Caco-2 (cell line): ENCODE results near the gene UBE2N. TPM values are rescaled to one million over a fixed set of nuclear protein-coding genes. Genes with fewer than 3 reads are reported as not detected.

ENCODE experiments used
- BruUV-seq: library from RNA; stranded (reverse); fragments of 400-500 nt; replicated peaks from 2 replicates; lab custom pipeline; 2021; lab: Mats Ljungman, UMichigan
- CTCF ChIA-PET: fragments of 300-600 bp; sonication (Branson Sonifier 250); formaldehyde crosslinking; loops from one replicate; lab custom pipeline; 2022; ENCODE audit warnings: antibody characterized with exemption; lab: Charles Lee
- POLR2A ChIA-PET: fragments of 300-600 bp; sonication (Branson Sonifier 250); formaldehyde crosslinking; loops from one replicate; lab custom pipeline; 2022; ENCODE audit warnings: antibody characterized with exemption; lab: Charles Lee
- DNase-seq, 2 experiments: peaks; one replicate each; pipeline versions ENCODE4 v3.0.0 to v3.0.0-alpha.2; 2020 to 2022
- H3K27me3 ChIP-seq: replicated peaks from 2 replicates; pipeline ENCODE4 v1.6.0; 2011; ENCODE audit warnings: low read length; ENCODE audit not compliant: control insufficient read depth, insufficient read depth
- H3K36me3 ChIP-seq: 2 replicates; pipeline ENCODE4 v1.5.1; 2011; ENCODE audit warnings: low read length; ENCODE audit not compliant: control insufficient read depth, insufficient read depth
- H3K4me1 ChIP-seq: fragments of 250-450 bp; sonication (Bioruptor Pico); 2 replicates; pipeline ENCODE4 v1.5.1; 2020; ENCODE audit warnings: mild to moderate bottlenecking
- H3K4me3 ChIP-seq: 2 replicates; pipeline ENCODE4 v1.5.1; 2011; ENCODE audit warnings: low read depth, mild to moderate bottlenecking, control low read depth, low read length
- H3K9me3 ChIP-seq: fragments of 250-450 bp; sonication (Bioruptor Pico); 2 replicates; pipeline ENCODE4 v1.5.1; 2020; ENCODE audit warnings: mild to moderate bottlenecking, moderate library complexity
- H3K27ac Mint-ChIP-seq: one replicate; pipeline ENCODE4 v1.8.0; 2022; ENCODE audit warnings: mixed read lengths; ENCODE audit not compliant: unreplicated experiment
- H3K27me3 Mint-ChIP-seq: one replicate; pipeline ENCODE4 v1.8.0; 2022; ENCODE audit warnings: mixed read lengths; ENCODE audit not compliant: insufficient read depth, unreplicated experiment
- H3K36me3 Mint-ChIP-seq: one replicate; pipeline ENCODE4 v1.8.0; 2022; ENCODE audit warnings: mild to moderate bottlenecking, mixed read lengths; ENCODE audit not compliant: insufficient read depth, unreplicated experiment
- H3K4me1 Mint-ChIP-seq: one replicate; pipeline ENCODE4 v1.8.0; 2022; ENCODE audit warnings: low read depth, mixed read lengths; ENCODE audit not compliant: unreplicated experiment
- H3K4me3 Mint-ChIP-seq: one replicate; pipeline ENCODE4 v1.8.0; 2022; ENCODE audit warnings: mild to moderate bottlenecking, moderate library complexity, mixed read lengths; ENCODE audit not compliant: unreplicated experiment
- H3K9me3 Mint-ChIP-seq: one replicate; pipeline ENCODE4 v1.8.0; 2022; ENCODE audit warnings: mixed read lengths; ENCODE audit not compliant: unreplicated experiment
- intact Hi-C: fragments of 100-400 bp; cut with micrococcal nuclease; formaldehyde crosslinking; loops from one replicate; pipeline ENCODE4 v1.10.0; 2022; ENCODE audit not compliant: unreplicated experiment
- total RNA-seq: library from RNA; stranded (reverse); gene quantifications from 2 replicates; pipeline ENCODE4 v1.2.3, GENCODE V29; 2022
- TF ChIP-seq, protein P1 (sequence below), 2 experiments: fragments of 200-600 bp in 1 of 2; IDR thresholded peaks; 1 replicate in 1 of 2; 2 replicates in 1 of 2; pipeline versions ENCODE4 v1.5.1 to v1.8.0; 2011 to 2022; ENCODE audit warnings: antibody characterized with exemption in 1 of 2, control low read depth in 1 of 2, inconsistent platforms in 1 of 2, low read depth in 1 of 2, low read length in 1 of 2, mild to moderate bottlenecking in 1 of 2, moderate library complexity in 1 of 2; ENCODE audit not compliant: insufficient read depth in 1 of 2, severe bottlenecking in 1 of 2, unreplicated experiment in 1 of 2

UBE2N gene
- total RNA-seq, 1 experiment from 2014 or later, result 153 TPM

DNA sequence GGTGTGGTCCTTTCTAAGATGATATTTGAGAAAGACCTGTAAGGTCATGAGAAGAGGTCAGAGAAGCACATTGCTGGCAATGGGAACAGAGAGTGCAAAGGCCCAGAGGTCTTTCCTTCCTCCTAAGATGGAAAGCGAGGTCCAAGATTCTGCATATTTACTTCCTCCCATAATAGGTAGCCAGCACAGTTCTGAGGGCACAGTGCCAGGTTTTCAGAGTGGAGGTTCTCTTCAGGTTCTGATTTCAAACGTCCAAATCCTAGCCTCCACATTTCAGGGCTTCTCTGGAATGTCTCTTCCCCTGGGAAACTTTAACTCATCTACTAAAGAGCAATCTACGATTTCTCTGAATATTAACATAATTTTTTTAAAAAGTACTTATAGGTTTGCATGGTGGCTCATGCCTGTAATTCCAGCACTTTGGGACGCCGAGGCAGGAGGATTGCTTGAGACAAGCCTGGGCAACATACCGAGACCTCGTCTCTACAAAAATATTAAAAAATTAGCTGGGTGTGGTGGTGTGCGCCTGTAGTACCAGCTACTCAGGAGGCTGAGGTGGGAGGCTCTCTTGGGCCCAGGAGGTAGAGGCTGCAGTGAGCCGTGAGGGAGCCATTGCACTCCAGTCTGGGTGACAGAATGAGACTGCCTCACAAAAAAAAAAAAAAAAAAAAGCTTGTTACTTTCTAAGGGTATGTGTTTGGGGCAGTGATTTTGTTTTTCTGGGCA is 25.0 kb upstream of the UBE2N start:
- no peak for DNase-seq
- CTCF ChIA-PET, result interaction anchor here (1.4 kb wide), 1 partner anchor 635 kb away, joined by 5 read pairs; no protein-coding TSS in a partner anchor
- no TSS peak for BruUV-seq
- intact Hi-C loops, result loop anchor here (1.0 kb wide), 1 partner anchor 24 kb away; no protein-coding TSS in a partner anchor
- Histone ChIP-seq H3K27me3 (no peaks in the 10 kb centered on the region), H3K4me3 (no peak overlapping the region), H3K4me1 (peaks cover 11% of the 10 kb centered on the region; the same call in 1 of the 2 replicates), H3K36me3 (no peaks in the 10 kb centered on the region), H3K9me3 (no peaks in the 10 kb centered on the region)
- Mint-ChIP-seq H3K27ac (peak overlapping the region; percentile 93), H3K36me3 (peaks cover 12% of the 10 kb centered on the region), H3K4me1 (peaks cover 11% of the 10 kb centered on the region), H3K27me3 (no peaks in the 10 kb centered on the region), H3K4me3 (peak overlapping the region; percentile 92), H3K9me3 (no peaks in the 10 kb centered on the region)
- TF ChIP-seq, protein P1, sequence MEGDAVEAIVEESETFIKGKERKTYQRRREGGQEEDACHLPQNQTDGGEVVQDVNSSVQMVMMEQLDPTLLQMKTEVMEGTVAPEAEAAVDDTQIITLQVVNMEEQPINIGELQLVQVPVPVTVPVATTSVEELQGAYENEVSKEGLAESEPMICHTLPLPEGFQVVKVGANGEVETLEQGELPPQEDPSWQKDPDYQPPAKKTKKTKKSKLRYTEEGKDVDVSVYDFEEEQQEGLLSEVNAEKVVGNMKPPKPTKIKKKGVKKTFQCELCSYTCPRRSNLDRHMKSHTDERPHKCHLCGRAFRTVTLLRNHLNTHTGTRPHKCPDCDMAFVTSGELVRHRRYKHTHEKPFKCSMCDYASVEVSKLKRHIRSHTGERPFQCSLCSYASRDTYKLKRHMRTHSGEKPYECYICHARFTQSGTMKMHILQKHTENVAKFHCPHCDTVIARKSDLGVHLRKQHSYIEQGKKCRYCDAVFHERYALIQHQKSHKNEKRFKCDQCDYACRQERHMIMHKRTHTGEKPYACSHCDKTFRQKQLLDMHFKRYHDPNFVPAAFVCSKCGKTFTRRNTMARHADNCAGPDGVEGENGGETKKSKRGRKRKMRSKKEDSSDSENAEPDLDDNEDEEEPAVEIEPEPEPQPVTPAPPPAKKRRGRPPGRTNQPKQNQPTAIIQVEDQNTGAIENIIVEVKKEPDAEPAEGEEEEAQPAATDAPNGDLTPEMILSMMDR (IDR thresholded peaks at IDR 0.05; ENCODE audit: insufficient read depth in 1 of 2, low read depth in 1 of 2, low read length in 1 of 2, severe bottlenecking in 1 of 2, unreplicated experiment in 1 of 2), result no peak
- POLR2A ChIA-PET, result interaction anchor here (0.6 kb wide), 1 partner anchor 538 kb away, joined by 3 read pairs; the partner anchor contains the start of gene EEA1

DNA sequence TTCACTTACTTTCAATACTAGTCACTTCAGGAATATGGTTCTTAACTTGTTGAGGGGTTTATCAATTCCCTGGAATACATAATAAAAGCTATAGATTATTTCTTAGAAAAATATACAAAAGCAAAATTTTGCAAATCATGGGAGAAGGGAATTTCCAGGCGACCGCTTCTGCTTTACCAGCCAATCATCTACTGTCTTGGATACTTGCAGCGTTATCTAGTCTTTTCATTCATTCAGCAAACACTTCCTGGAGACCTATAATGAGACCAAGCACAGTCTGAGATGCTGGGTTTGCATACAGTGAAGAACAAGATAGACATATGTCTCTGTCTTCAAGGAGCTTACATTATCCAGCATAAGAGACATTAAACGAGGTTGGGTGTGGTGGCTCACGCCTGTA is 24.1 kb upstream of the UBE2N start:
- CTCF ChIA-PET, result no interaction called here
- Histone ChIP-seq H3K36me3 (no peaks in the 10 kb centered on the region), H3K27me3 (no peaks in the 10 kb centered on the region), H3K9me3 (no peaks in the 10 kb centered on the region), H3K4me1 (peaks cover 11% of the 10 kb centered on the region; the same call in 1 of the 2 replicates), H3K4me3 (no peak overlapping the region)
- Mint-ChIP-seq H3K9me3 (no peaks in the 10 kb centered on the region), H3K27ac (no peak overlapping the region), H3K4me3 (no peak overlapping the region), H3K4me1 (peaks cover 11% of the 10 kb centered on the region), H3K36me3 (peaks cover 17% of the 10 kb centered on the region), H3K27me3 (no peaks in the 10 kb centered on the region)
- TF ChIP-seq, protein P1 (IDR thresholded peaks at IDR 0.05; ENCODE audit: insufficient read depth in 1 of 2, low read depth in 1 of 2, low read length in 1 of 2, severe bottlenecking in 1 of 2, unreplicated experiment in 1 of 2), result no peak
- POLR2A ChIA-PET, result no interaction called here
- no peak for DNase-seq
- intact Hi-C loops, result no loop called here
- no TSS peak for BruUV-seq

DNA sequence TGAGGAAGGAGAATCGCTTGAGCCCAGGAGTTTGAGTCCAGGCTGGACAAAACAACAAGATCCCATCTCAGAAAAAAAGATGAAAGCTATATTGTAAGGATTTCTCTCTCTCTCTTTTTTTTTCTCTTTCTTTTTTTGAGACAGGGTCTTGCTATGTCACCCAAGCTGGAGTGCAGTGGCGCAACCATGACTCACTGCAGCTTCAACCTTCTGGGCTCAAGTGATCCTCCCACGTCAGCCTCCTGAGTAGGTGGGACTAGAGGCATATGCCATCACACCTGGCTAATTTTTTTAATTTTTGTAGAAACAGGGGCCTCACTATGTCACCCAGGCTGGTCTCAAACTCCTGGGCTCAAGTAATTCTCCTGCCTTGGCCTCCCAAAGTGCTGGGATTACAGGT is 19.8 kb upstream of the UBE2N start:
- H3K27ac Mint-ChIP-seq, result no peak overlapping the region
- DNase-seq, result no peak
- H3K36me3 Mint-ChIP-seq, result peaks cover 6% of the 10 kb centered on the region
- H3K27me3 ChIP-seq, result no peaks in the 10 kb centered on the region
- no peaks in the 10 kb centered on the region for H3K9me3 ChIP-seq
- intact Hi-C loops, result no loop called here
- TF ChIP-seq, protein P1 (IDR thresholded peaks at IDR 0.05; ENCODE audit: insufficient read depth in 1 of 2, low read depth in 1 of 2, low read length in 1 of 2, severe bottlenecking in 1 of 2, unreplicated experiment in 1 of 2), result no peak
- no peaks in the 10 kb centered on the region for H3K36me3 ChIP-seq
- CTCF ChIA-PET, result no interaction called here
- H3K4me1 ChIP-seq, result no peaks in the 10 kb centered on the region
- peaks cover 11% of the 10 kb centered on the region for H3K4me1 Mint-ChIP-seq
- no peak overlapping the region for H3K4me3 ChIP-seq
- POLR2A ChIA-PET, result no interaction called here
- no TSS peak for BruUV-seq
- H3K4me3 Mint-ChIP-seq, result no peak overlapping the region
- H3K9me3 Mint-ChIP-seq, result no peaks in the 10 kb centered on the region
- H3K27me3 Mint-ChIP-seq, result no peaks in the 10 kb centered on the region
